HG03575 (cell line): Measurements from ENCODE around the gene DCLRE1C.
A peak's percentile ranks its signal among the peaks of the same experiment; 100 is the strongest.
"Not testable (repeated sequence)": the region's sequence is repeated elsewhere in the genome, so short reads cannot be mapped to it uniquely, and the experiment has no call there.

Experiments
- ATAC-seq: cut with Tn5 transposase; IDR thresholded peaks from one replicate; pipeline ENCODE4 v1.9.1; 2021; ENCODE audit not compliant: unreplicated experiment, insufficient number of reproducible peaks, low FRiP score; ENCODE audit errors: extremely low read depth

DCLRE1C gene

GRCh38 chr10:14954001-14954770 is at the start of gene DCLRE1C:
Gene DCLRE1C, minus strand, starts transcription at chr10:14954096. Its CDS starts 86 bp downstream, at chr10:14954010.
- ATAC-seq, result peak; percentile 44

GRCh38 chr10:14995964-14996565 is 42.2 kb upstream of the DCLRE1C start:
- ATAC-seq, result no peak

GRCh38 chr10:14993500-14994455 is 39.9 kb upstream of the DCLRE1C start:
- not testable (repeated sequence) for ATAC-seq

GRCh38 chr10:14992336-14992735 is 38.4 kb upstream of the DCLRE1C start:
- ATAC-seq, result not testable (repeated sequence)

GRCh38 chr10:14991035-14991749 is 37.3 kb upstream of the DCLRE1C start:
- not testable (repeated sequence) for ATAC-seq

- ATAC-seq, result not testable (repeated sequence)
Observed at GRCh38 chr10:14989552-14989951, 35.7 kb upstream of the DCLRE1C start.

- no peak for ATAC-seq
Observed at GRCh38 chr10:14982744-14983143, 28.8 kb upstream of the DCLRE1C start.

GRCh38 chr10:14975672-14976273 is 21.9 kb upstream of the DCLRE1C start:
- ATAC-seq, result no peak

GRCh38 chr10:14974153-14974998 is 20.5 kb upstream of the DCLRE1C start:
- ATAC-seq, result not testable (repeated sequence)

- ATAC-seq, result no peak
Observed at GRCh38 chr10:14971867-14972448, 18.1 kb upstream of the DCLRE1C start.

GRCh38 chr10:14967897-14968296 is 14.0 kb upstream of the DCLRE1C start:
- no peak for ATAC-seq

GRCh38 chr10:14959221-14960057 is 5.5 kb upstream of the DCLRE1C start, which contains the start of gene MEIG1:
Gene MEIG1, plus strand, starts transcription at chr10:14959388. Its CDS starts 7,081 bp downstream, at chr10:14966469.
- peak; percentile 29 for ATAC-seq

- no peak for ATAC-seq
Observed at GRCh38 chr10:14958872-14959220, 5.0 kb upstream of the DCLRE1C start.

GRCh38 chr10:14954934-14955333 is 1.0 kb upstream of the DCLRE1C start:
- ATAC-seq, result no peak

GRCh38 chr10:14953424-14954000 is 384 bp downstream of the DCLRE1C start:
- no peak for ATAC-seq

GRCh38 chr10:14952851-14953423 is 959 bp downstream of the DCLRE1C start:
- ATAC-seq, result no peak
